Jurkat, Clone E6-1 (cell line): ENCODE measurements around the gene ADAR.

Experiments
- DNase-seq: peaks from one replicate; pipeline ENCODE4 v3.0.0-alpha.2; 2011; ENCODE audit warnings: low read depth, low spot score
- H3K4me3 ChIP-seq: 2 replicates; pipeline ENCODE4 v1.5.1; 2011; ENCODE audit warnings: mild to moderate bottlenecking, low read length, control low read depth, moderate library complexity

The ADAR gene

GRCh38 chr1:154571244-154571963, 36.6 kb downstream of the ADAR start:
- no peak for DNase-seq
- no peak overlapping the region for H3K4me3 ChIP-seq

- H3K4me3 ChIP-seq, result no peak overlapping the region
Measured at GRCh38 chr1:154568157-154568815, 39.7 kb downstream of the ADAR start.

GRCh38 chr1:154567386-154568156, 40.4 kb downstream of the ADAR start, which contains the start of gene CHRNB2:
Gene CHRNB2 (plus strand): TSS chr1:154567778. CDS start chr1:154568045, 267 bp downstream.
- no peak for DNase-seq
- H3K4me3 ChIP-seq, result peak within 1 kb of the TSS; percentile 25

More at GRCh38 chr1:154568157-154568815, 39.7 kb downstream of the ADAR start:
- DNase-seq, result no peak

GRCh38 chr1:154565876-154566275, 42.1 kb downstream of the ADAR start:
- no peak for DNase-seq
- no peak overlapping the region for H3K4me3 ChIP-seq

GRCh38 chr1:154559466-154560044, 48.4 kb downstream of the ADAR start:
- DNase-seq, result peak; percentile 88

GRCh38 chr1:154558720-154559465, 49.1 kb downstream of the ADAR start:
- DNase-seq, result peak; percentile 99
- H3K4me3 ChIP-seq, result peak overlapping the region; percentile 72

More at GRCh38 chr1:154559466-154560044, 48.4 kb downstream of the ADAR start:
- H3K4me3 ChIP-seq, result peak overlapping the region; percentile 72

- peak within 1 kb of the TSS; percentile 80 for H3K4me3 ChIP-seq
- no peak for DNase-seq
Measured at GRCh38 chr1:154557939-154558719, 49.9 kb downstream of the ADAR start, which contains the start of gene UBE2Q1. Gene UBE2Q1 (minus strand): TSS chr1:154558662. CDS start chr1:154558553, 109 bp downstream.

- DNase-seq, result no peak
- peak overlapping the region; percentile 80 for H3K4me3 ChIP-seq
Measured at GRCh38 chr1:154557248-154557938, 50.6 kb downstream of the ADAR start.

- no peak for DNase-seq
- H3K4me3 ChIP-seq, result no peak overlapping the region
Measured at GRCh38 chr1:154556422-154556821, 51.6 kb downstream of the ADAR start.

- no peak overlapping the region for H3K4me3 ChIP-seq
- DNase-seq, result no peak
Measured at GRCh38 chr1:154553056-154554030, 54.6 kb downstream of the ADAR start.

GRCh38 chr1:154552036-154552435, 56.0 kb downstream of the ADAR start:
- DNase-seq, result no peak
- no peak overlapping the region for H3K4me3 ChIP-seq

- H3K4me3 ChIP-seq, result no peak overlapping the region
- DNase-seq, result no peak
Measured at GRCh38 chr1:154551474-154551873, 56.5 kb downstream of the ADAR start.

- no peak for DNase-seq
- no peak overlapping the region for H3K4me3 ChIP-seq
Measured at GRCh38 chr1:154550657-154551056, 57.3 kb downstream of the ADAR start.

GRCh38 chr1:154550070-154550469, 57.9 kb downstream of the ADAR start:
- H3K4me3 ChIP-seq, result no peak overlapping the region
- DNase-seq, result no peak

GRCh38 chr1:154549202-154549770, 58.7 kb downstream of the ADAR start:
- DNase-seq, result no peak
- no peak overlapping the region for H3K4me3 ChIP-seq

- DNase-seq, result no peak
- H3K4me3 ChIP-seq, result no peak overlapping the region
Measured at GRCh38 chr1:154548028-154548427, 60.0 kb downstream of the ADAR start.
